K562 (cell line): ENCODE results near the gene ZDHHC6. TPM values are rescaled to one million over a fixed set of nuclear protein-coding genes. Genes with fewer than 3 reads are reported as not detected.
A peak's percentile ranks its signal among the peaks of the same experiment; 100 is the strongest.

ENCODE experiments used
- ATAC-seq: fragments of 200-7000 bp; cut with Tn5 transposase; 3 replicates; pipeline ENCODE4 v1.9.1; 2020; ENCODE audit warnings: moderate library complexity
- BruUV-seq: library from RNA; stranded (reverse); fragments of 400-500 nt; replicated peaks from 2 replicates; lab custom pipeline; 2021; lab: Mats Ljungman, UMichigan
- CTCF ChIA-PET: fragments of 300-600 bp; formaldehyde crosslinking; extraction: SDS; loops from one replicate; lab custom pipeline; 2021; ENCODE audit warnings: low intra/inter-chr PET ratio; lab: Yijun Ruan, JAX
- POLR2A ChIA-PET: fragments of 300-600, 350-650 bp; sonication (Branson Sonifier 250); formaldehyde crosslinking; extraction: SDS; loops from one replicate; lab custom pipeline; 2021; ENCODE audit warnings: antibody characterized with exemption, inconsistent platforms; lab: Yijun Ruan, JAX
- DNase-seq, 4 experiments: peaks; one replicate each; pipeline versions ENCODE4 v3.0.0 to v3.0.0-alpha.2; 2011 to 2018; ENCODE audit warnings: low spot score in 3 of 4, mixed read lengths in 3 of 4; ENCODE audit errors: extremely low read depth in 1 of 4
- FAIRE-seq: peaks from 2 replicates; lab custom pipeline; 2011; peaks lifted over from hg19 to GRCh38; lab: Jason Lieb, UNC
- H2AFZ ChIP-seq: 2 replicates; pipeline ENCODE4 v1.6.0; 2011; ENCODE audit warnings: low read depth, low read length, control low read depth, inconsistent platforms
- H3K27ac ChIP-seq: fragments of 200-600 bp; 3 replicates; pipeline ENCODE4 v1.8.0; 2011; ENCODE audit warnings: low read depth, mild to moderate bottlenecking, control low read depth, inconsistent platforms, low read length, moderate library complexity, mixed read lengths; ENCODE audit errors: extremely low read depth
- H3K27me3 ChIP-seq, 2 experiments: fragments of 300-600 bp in 1 of 2; 2 replicates in 1 of 2; 3 replicates in 1 of 2; pipeline versions ENCODE4 v1.6.0 to v1.8.0; 2011; ENCODE audit warnings: inconsistent platforms in 2 of 2, low read length in 2 of 2, mild to moderate bottlenecking in 1 of 2, mixed read lengths in 1 of 2, moderate library complexity in 1 of 2; ENCODE audit not compliant: control insufficient read depth in 2 of 2, insufficient read depth in 2 of 2
- H3K36me3 ChIP-seq: fragments of 300-600 bp; 3 replicates; pipeline ENCODE4 v1.8.0; 2011; ENCODE audit warnings: mild to moderate bottlenecking, low read length, inconsistent platforms; ENCODE audit not compliant: control insufficient read depth, insufficient read depth
- H3K4me1 ChIP-seq, 2 experiments: fragments of 200-600 bp in 1 of 2; replicated peaks in 1 of 2; 2 replicates in 1 of 2; 3 replicates in 1 of 2; pipeline versions ENCODE4 v1.5.1 to v1.8.0; 2011; ENCODE audit warnings: inconsistent platforms in 2 of 2, low read length in 2 of 2, mild to moderate bottlenecking in 1 of 2, mixed read lengths in 1 of 2, moderate library complexity in 1 of 2; ENCODE audit not compliant: control insufficient read depth in 2 of 2, insufficient read depth in 2 of 2
- H3K4me2 ChIP-seq: 2 replicates; pipeline ENCODE4 v1.6.1; 2011; ENCODE audit warnings: low read length, control low read depth, inconsistent platforms, mixed read lengths; ENCODE audit not compliant: insufficient read depth
- H3K4me3 ChIP-seq: fragments of 200-600 bp; sonication (generic), shearing (Covaris generic); 2 replicates; pipeline ENCODE4 v1.5.1; 2016; ENCODE audit warnings: control low read depth, inconsistent platforms
- H3K79me2 ChIP-seq: fragments of 200-600 bp; 3 replicates; pipeline ENCODE4 v1.8.0; 2011; ENCODE audit warnings: low read length, inconsistent platforms; ENCODE audit not compliant: control insufficient read depth, insufficient read depth
- H3K9ac ChIP-seq, 2 experiments: 2 replicates each; pipeline versions ENCODE4 v1.6.0 to v1.6.1; 2011; ENCODE audit warnings: low read depth in 2 of 2, low read length in 2 of 2, control low read depth in 1 of 2, inconsistent platforms in 1 of 2, mild to moderate bottlenecking in 1 of 2, mixed read lengths in 1 of 2; ENCODE audit not compliant: insufficient read depth in 1 of 2
- H3K9me1 ChIP-seq: one replicate; pipeline ENCODE4 v1.6.0; 2011; ENCODE audit warnings: inconsistent platforms, mild to moderate bottlenecking, low read length, moderate library complexity; ENCODE audit not compliant: control insufficient read depth, insufficient read depth
- H3K9me3 ChIP-seq: replicated peaks from 2 replicates; pipeline ENCODE4 v1.5.1; 2011; ENCODE audit warnings: low read depth, low read length, inconsistent platforms; ENCODE audit not compliant: control insufficient read depth, insufficient read depth
- H4K20me1 ChIP-seq: replicated peaks from 2 replicates; pipeline ENCODE4 v1.6.1; 2011; ENCODE audit warnings: low read length, inconsistent platforms, mixed read lengths; ENCODE audit not compliant: control insufficient read depth, insufficient read depth
- DPF2 ChIP-seq: fragments of 450-650 bp; IDR thresholded peaks from 2 replicates; pipeline ENCODE4 v1.6.1; 2016
- E2F5 ChIP-seq: sonication (generic); formaldehyde crosslinking; IDR thresholded peaks from 2 replicates; pipeline ENCODE4 v1.8.0; 2022; ENCODE audit warnings: mild to moderate bottlenecking, missing genetic modification reagents
- EGR1 ChIP-seq: fragments of 450-650 bp; conservative IDR thresholded peaks from 2 replicates; pipeline ENCODE4 v1.6.1; 2017; ENCODE audit warnings: mild to moderate bottlenecking
- GTF2E2 ChIP-seq: fragments of 200-800 bp; sonication (Bioruptor generic); IDR thresholded peaks from 2 replicates; pipeline ENCODE4 v1.6.1; 2016; ENCODE audit warnings: missing genetic modification characterization, missing compliant biosample characterization
- KDM4B ChIP-seq, 2 experiments: fragments of 450-650 bp in 1 of 2; sonication (generic) in 1 of 2; IDR thresholded peaks; 2 replicates each; pipeline ENCODE4 v1.6.1; 2016 to 2017; ENCODE audit warnings: borderline replicate concordance in 2 of 2, antibody characterized with exemption in 1 of 2, low read depth in 1 of 2, mild to moderate bottlenecking in 1 of 2
- MTF1 ChIP-seq: fragments of 250-450 bp; sonication (Bioruptor Pico); IDR thresholded peaks from 2 replicates; pipeline ENCODE4 v1.9.0; 2021; ENCODE audit warnings: moderate library complexity, mild to moderate bottlenecking, inconsistent platforms, borderline replicate concordance
- RAD51 ChIP-seq: fragments of 450-650 bp; IDR thresholded peaks from 2 replicates; pipeline ENCODE4 v1.7.1; 2016; ENCODE audit warnings: low read depth, mild to moderate bottlenecking, borderline replicate concordance
- TBP ChIP-seq: optimal IDR thresholded peaks from 2 replicates; pipeline ENCODE3; 2011; ENCODE audit warnings: low read depth, low read length, improper control_type of control experiment
- ZNF277 ChIP-seq: fragments of 250-450 bp; sonication (Bioruptor Pico); IDR thresholded peaks from 2 replicates; pipeline ENCODE4 v1.8.0; 2022; ENCODE audit warnings: inconsistent platforms, mild to moderate bottlenecking, moderate library complexity, borderline replicate concordance
- ZNF57 ChIP-seq: fragments of 450-650 bp; formaldehyde crosslinking; IDR thresholded peaks from 2 replicates; pipeline ENCODE4 v1.4.0; 2020; ENCODE audit warnings: mild to moderate bottlenecking, moderate library complexity
- ZNF639 ChIP-seq, 2 experiments: fragments of 200-800 bp in 1 of 2; sonication (Bioruptor generic) in 1 of 2; sonication (generic) in 1 of 2; formaldehyde crosslinking in 1 of 2; IDR thresholded peaks in 1 of 2; conservative IDR thresholded peaks in 1 of 2; 2 replicates each; pipeline versions ENCODE4 v1.5.0 to v1.6.1; 2016 to 2020; ENCODE audit warnings: missing compliant biosample characterization in 1 of 2, missing genetic modification characterization in 1 of 2, missing genetic modification reagents in 1 of 2
- WGBS: fragments of 100-300 bp; shearing (Covaris generic); methylation state at CpG from one replicate; pipeline ENCODE4 v1.1.6; 2016; ENCODE audit warnings: low coverage, mixed read lengths; ENCODE audit not compliant: insufficient coverage; ENCODE audit errors: missing lambda C conversion rate; 5-methylcytosine and 5-hydroxymethylcytosine counted together
- in situ Hi-C: fragments of 300-500 bp; cut with MboI; formaldehyde crosslinking; loops from 4 replicates; pipeline ENCODE4 v1.15.0; 2018; ENCODE audit warnings: inconsistent platforms, mixed read lengths
- intact Hi-C: fragments of 100-400 bp; cut with micrococcal nuclease; formaldehyde crosslinking; loops from 2 replicates; pipeline ENCODE4 v1.14.2; 2022
- polyA plus RNA-seq, 8 experiments: library from polyadenylated mRNA; depleted of rRNA in 4 of 8; stranded (reverse) in 5 of 8; unstranded in 3 of 8; fragments of >200 nt; fragmentation: Nextera tagmentation in 2 of 8; fragmentation: Illumina TruSeq in 1 of 8; extraction: Ambion mirVana in 2 of 8; extraction: Trizol in 1 of 8; gene quantifications; 2 replicates each; pipeline versions ENCODE4 v1.2.1 to v1.2.3, GENCODE V29; 2011 to 2014; ENCODE audit warnings: inconsistent platforms in 1 of 8, missing spikeins in 1 of 8
- total RNA-seq, 7 experiments: library from RNA; depleted of rRNA in 6 of 7; stranded (reverse); fragments of >200 nt in 6 of 7; fragmentation: Illumina TruSeq in 2 of 7; extraction: Trizol in 2 of 7; gene quantifications; 2 replicates each; pipeline versions ENCODE4 v1.2.1 to v1.2.3, GENCODE V29; 2011 to 2021; ENCODE audit warnings: low replicate concordance in 1 of 7

Gene ZDHHC6
- total and polyA plus RNA-seq, 9 of the 15 experiments (the other 6 are each of a cell fraction or from before 2014, with no cell fraction given) = 13.6 to 30.5 (median 21.5) TPM

- H3K4me3 ChIP-seq = no peak overlapping the region
- H3K36me3 ChIP-seq = no peaks in the 10 kb centered on the region
- H3K27ac ChIP-seq = no peak overlapping the region
- CTCF ChIA-PET = no interaction called here
- TF ChIP-seq ZNF639 (CRISPR knock-in tag; conservative IDR thresholded peaks at IDR 0.05 in 1 of 2, IDR thresholded peaks at IDR 0.05 in 1 of 2) = no peak
- no peak for TF ChIP-seq KDM4B (IDR thresholded peaks at IDR 0.05; ENCODE audit: borderline replicate concordance in 2 of 2, low read depth in 1 of 2)
- no peak for TF ChIP-seq ZNF57
- TF ChIP-seq, all 486 proteins: peak for 0
- intact Hi-C loops = no loop called here
- H3K27me3 ChIP-seq = peaks cover 0 to 2% of the 10 kb centered on the region in 2 experiments; a peak in 2 of 5 replicates
- DNase-seq = no peak
- H3K4me1 ChIP-seq = no peaks in the 10 kb centered on the region
- POLR2A ChIA-PET = no interaction called here
- H4K20me1 ChIP-seq = no peaks in the 10 kb centered on the region
- BruUV-seq = no TSS peak
- in situ Hi-C loops = no loop called here
- H3K9me3 ChIP-seq = no peaks in the 10 kb centered on the region
- no peak overlapping the region for H3K4me2 ChIP-seq
- peak; percentile 15 for FAIRE-seq
- H2AFZ ChIP-seq = no peak overlapping the region
- H3K9me1 ChIP-seq = no peaks in the 10 kb centered on the region
- no peak for ATAC-seq
- H3K79me2 ChIP-seq = no peaks in the 10 kb centered on the region
- H3K9ac ChIP-seq = no peak overlapping the region
- 0% methylated on average over 2 of the region's 2 CpGs for WGBS
Measured at GRCh38 chr10:112402917-112403316, 43.8 kb downstream of the ZDHHC6 start.

GRCh38 chr10:112397592-112397991 lies 49.1 kb downstream of the ZDHHC6 start:
- in situ Hi-C loops (no loop called here), intact Hi-C loops (no loop called here)
- WGBS = 10% methylated on average over 2 of the region's 2 CpGs
- H3K9me3 ChIP-seq = no peaks in the 10 kb centered on the region
- FAIRE-seq (no peak), ATAC-seq (no peak), DNase-seq (no peak)
- H3K9me1 ChIP-seq = no peaks in the 10 kb centered on the region
- H2AFZ ChIP-seq = no peak overlapping the region
- ChIA-PET POLR2A (no interaction called here), CTCF (no interaction called here)
- no peaks in the 10 kb centered on the region for H4K20me1 ChIP-seq
- no peaks in the 10 kb centered on the region for H3K4me1 ChIP-seq
- no peak overlapping the region for H3K27ac ChIP-seq
- peaks cover 0 to 8% of the 10 kb centered on the region in 2 experiments; a peak in 2 of 5 replicates for H3K27me3 ChIP-seq
- H3K36me3 ChIP-seq = no peaks in the 10 kb centered on the region
- no peak overlapping the region for H3K4me3 ChIP-seq
- no peak overlapping the region for H3K4me2 ChIP-seq
- no TSS peak for BruUV-seq
- no peaks in the 10 kb centered on the region for H3K79me2 ChIP-seq
- no peak overlapping the region for H3K9ac ChIP-seq
- no peak for TF ChIP-seq DPF2
- TF ChIP-seq MTF1 (CRISPR knock-in tag) = no peak
- no peak for TF ChIP-seq TBP
- no peak for TF ChIP-seq E2F5 (CRISPR knock-in tag)
- no peak for TF ChIP-seq ZNF277 (CRISPR knock-in tag)
- no peak for TF ChIP-seq KDM4B (IDR thresholded peaks at IDR 0.05; ENCODE audit: borderline replicate concordance in 2 of 2, low read depth in 1 of 2)
- no peak for TF ChIP-seq EGR1
- TF ChIP-seq RAD51 = no peak
- TF ChIP-seq GTF2E2 (tag) = no peak
